HG02763 (cell line): ENCODE results near the gene APOA5.
"Not testable (repeated sequence)": the region's sequence is repeated elsewhere in the genome, so short reads cannot be mapped to it uniquely, and the experiment has no call there.

Experiments used
- ATAC-seq: cut with Tn5 transposase; IDR thresholded peaks from one replicate; pipeline ENCODE4 v1.9.1; 2021; ENCODE audit warnings: mild to moderate bottlenecking, moderate library complexity; ENCODE audit not compliant: unreplicated experiment

The APOA5 gene, protein sequence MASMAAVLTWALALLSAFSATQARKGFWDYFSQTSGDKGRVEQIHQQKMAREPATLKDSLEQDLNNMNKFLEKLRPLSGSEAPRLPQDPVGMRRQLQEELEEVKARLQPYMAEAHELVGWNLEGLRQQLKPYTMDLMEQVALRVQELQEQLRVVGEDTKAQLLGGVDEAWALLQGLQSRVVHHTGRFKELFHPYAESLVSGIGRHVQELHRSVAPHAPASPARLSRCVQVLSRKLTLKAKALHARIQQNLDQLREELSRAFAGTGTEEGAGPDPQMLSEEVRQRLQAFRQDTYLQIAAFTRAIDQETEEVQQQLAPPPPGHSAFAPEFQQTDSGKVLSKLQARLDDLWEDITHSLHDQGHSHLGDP

DNA sequence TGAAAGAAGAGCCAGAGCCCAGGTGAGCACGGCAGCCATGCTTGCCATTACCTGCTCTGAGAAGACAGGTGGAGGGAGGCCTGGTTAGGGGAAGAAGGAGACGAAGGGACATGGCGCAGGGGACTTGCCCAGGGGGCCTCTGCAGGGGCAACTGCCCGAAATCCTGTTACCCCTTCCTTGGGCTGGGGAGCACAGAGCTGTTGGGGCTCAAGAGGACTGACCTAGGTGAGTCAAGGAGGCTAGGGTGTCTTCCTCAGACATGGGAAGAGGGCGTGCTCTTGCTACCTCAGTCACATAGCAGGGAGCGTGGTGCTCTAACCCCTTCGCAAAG is at the start of gene APOA5:
Gene APOA5 (minus strand): TSS at position 67 of the 331 bp plus-strand sequence. CDS start 19 bp downstream, at position 48.
- no peak for ATAC-seq

DNA sequence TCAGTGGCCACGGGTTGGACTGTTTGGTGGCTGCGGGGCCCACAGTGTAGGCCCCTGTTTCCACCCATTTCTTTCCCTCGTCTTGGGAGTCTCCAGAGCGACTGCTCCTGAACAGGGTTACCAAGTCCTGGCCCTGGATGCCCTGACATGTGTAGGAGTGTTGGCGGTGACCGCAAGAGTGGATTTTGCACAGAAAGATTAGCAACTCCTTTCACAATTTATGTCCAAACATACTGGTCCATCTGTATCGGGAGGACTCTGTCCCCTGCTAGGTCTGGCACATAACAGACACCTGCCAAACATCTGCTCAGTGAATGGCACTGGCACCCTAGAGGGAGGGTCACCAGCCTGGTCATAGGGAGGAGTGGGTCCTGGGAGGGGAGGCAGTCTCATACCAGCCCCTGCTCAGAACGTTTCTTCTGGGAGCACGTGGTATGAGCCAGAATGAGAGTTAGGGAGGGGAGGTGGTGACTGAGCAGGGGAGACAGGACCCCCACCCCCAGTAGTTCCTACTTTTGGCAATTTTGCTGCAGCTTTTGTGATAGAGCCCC is 49.1 kb upstream of the APOA5 start:
- ATAC-seq = no peak

DNA sequence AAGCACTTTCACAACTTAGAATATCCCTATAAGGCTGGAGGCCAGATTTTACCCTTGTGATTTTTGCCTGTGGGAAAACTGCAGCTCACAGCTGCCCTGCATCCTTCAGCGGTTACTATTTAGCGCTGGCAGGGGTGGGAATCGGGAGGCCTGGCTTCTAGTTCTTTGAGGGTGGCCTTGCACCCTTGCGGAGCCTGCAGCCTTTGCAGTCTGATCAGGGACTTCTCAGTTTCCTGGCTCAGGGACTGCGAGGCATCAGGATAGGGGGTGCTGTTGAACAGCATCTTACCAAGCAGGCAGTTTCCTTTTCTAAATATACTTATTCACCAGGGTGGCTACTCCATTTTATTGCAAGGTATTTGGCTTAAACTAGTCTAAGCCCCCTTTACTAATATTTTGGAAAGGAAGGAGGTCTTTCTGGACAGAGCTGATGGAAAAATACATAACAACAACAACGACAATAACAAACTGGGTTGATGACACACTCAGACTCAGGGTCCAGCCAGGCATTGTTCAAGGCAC is 48.6 kb upstream of the APOA5 start:
- no peak for ATAC-seq

DNA sequence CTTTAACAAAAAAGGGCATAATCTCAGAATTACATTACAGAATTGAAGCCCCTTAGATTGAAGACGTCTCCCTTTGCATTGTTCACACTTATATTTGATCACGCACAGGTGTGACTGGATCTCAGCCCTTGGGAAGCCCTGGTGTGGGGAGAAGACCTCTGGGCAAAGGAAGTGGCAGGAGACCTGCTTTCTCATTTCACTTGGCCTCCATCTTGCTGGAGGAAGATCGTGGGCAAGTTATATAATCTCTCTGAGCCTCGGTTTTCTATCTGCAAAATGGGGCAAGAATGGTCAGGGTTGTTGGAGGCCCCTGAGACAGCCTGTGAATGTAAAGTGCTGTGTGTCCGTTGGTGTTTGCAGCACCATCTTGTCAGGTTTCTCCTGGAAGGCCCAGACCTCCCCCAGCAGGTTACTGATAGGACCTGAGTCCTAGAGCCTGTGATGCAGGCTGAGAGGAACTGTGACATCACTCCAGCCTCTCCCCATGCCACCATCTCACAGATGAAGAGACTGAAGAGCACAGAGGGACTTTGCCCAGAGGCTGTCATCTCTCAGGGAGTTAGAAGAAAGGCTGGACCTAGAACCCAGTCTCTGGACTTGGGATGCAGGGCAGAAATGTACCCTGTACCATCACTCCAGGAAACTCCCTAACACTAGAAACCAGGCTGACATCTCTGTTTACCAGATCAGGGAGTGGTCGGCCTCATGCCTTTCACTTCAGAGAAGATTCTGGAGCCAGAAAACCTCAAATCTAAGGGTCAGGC is 46.8 kb upstream of the APOA5 start:
- ATAC-seq = no peak

DNA sequence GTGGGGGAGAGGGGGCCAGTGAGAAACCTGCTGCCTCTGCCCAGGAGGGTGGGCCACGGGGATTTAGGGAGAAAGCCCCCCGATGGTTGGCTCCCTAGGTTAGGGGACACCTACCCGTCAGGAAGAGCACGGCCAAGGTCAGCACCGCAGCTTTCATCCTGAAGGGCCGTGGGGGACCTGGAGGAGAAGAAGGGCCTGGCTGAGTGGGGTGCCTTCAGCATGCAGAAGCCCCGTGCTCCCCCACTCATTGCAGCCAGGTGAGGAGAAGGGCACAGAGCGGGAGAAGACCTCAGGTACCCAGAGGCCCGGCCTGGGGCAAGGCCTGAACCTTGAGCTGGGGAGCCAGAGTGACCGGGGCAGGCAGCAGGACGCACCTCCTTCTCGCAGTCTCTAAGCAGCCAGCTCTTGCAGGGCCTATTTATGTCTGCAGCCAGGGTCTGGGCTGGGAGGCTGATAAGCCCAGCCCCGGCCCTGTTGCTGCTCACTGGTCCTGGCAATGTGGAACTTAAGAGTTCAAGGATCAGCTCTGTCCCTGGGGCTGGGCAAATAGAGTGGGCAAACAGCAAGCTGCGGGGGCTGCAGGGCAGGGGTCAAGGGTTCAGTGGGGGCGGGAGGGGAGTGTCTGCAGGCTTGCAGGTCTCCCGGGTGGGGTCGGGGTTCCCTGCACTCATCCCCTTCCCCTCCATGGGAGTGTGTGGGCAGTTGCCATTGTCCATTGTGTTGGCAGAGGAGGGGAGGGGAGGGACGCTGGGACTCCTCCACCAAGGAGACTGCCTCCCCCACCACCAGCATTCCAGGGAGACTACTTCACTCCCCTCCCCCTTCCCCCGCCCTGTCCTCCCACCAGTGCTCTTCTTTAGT is 45.8 kb upstream of the APOA5 start, which contains the start of gene APOA1:
Gene APOA1 (minus strand): TSS at position 392 of the 861 bp plus-strand sequence. CDS start 235 bp downstream, at position 157.
- no peak for ATAC-seq

DNA sequence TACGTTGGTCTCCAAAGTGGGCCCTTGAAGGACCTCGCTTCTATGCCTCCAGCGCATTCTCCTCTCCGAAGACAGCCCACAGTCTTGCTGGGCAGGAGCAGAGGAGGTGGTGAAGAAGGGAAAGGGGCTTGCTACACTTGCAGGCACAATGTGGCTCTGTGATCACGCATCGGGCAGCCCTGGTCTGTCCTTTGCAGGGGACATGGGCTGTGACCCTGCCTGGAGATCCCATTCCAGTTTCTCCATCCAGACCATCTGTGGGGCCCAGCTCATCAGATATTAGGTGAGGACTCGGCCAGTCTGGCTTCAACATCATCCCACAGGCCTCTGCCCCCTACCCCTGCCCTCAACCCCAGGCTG is 44.9 kb upstream of the APOA5 start:
- no peak for ATAC-seq

DNA sequence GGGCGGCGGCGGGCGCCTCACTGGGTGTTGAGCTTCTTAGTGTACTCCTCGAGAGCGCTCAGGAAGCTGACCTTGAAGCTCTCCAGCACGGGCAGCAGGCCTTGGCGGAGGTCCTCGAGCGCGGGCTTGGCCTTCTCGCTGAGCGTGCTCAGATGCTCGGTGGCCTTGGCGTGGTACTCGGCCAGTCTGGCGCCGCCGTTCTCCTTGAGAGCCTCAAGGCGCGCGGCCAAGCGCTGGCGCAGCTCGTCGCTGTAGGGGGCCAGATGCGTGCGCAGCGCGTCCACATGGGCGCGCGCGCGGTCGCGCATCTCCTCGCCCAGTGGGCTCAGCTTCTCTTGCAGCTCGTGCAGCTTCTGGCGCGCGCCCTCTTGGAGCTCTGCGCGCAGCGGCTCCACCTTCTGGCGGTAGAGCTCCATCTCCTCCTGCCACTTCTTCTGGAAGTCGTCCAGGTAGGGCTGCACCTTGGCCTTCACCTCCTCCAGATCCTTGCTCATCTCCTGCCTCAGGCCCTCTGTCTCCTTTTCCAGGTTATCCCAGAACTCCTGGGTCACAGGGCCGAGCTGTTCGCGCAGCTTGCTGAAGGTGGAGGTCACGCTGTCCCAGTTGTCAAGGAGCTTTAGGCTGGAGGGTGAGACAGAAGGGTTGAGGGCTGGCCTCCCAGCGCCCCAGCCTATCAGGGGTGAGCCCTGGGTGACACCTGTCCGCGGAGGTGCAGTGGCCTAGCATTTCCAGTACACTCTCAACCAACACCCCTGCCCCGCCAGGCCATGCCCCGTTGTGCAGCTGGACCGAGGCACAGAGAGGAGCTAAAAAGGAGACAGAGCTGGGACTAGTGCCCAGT is 44.3 kb upstream of the APOA5 start:
- ATAC-seq = peak; percentile 60

DNA sequence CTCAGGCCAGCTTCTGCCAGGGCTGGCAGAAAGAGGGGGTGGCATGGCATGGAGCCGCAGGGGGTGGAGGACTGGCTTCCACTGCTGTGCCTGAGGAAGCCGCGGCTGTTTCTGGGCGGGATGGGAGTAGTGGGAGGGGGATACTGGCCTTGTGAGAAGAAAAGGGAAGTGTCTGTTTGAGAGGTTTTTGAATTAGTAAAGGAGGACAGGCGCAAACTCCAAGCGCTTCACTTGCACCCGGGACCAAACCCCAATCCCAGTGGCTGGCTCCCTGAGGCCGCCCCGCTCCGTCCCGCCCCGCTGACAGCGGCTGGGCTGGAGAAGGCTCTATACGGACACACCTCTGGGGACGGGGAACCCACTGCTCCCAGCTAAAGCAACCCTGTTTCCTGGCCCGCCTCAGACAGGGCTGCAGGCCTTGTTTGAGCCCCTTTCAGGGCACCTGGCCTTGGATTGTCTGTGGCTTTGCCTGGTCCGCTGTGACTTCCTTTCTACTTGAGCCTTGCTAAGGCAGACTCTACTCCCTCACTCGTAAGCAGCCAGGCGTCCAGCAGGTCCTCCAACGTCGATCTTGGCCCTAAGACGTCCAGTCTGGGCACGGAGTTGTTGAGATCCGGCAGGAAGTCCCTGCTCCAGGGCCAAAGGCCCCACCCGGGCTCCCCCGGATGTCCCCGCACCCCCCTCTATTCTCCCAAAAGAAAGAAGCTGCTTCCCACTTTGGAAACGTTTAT is 43.5 kb upstream of the APOA5 start:
- no peak for ATAC-seq

DNA sequence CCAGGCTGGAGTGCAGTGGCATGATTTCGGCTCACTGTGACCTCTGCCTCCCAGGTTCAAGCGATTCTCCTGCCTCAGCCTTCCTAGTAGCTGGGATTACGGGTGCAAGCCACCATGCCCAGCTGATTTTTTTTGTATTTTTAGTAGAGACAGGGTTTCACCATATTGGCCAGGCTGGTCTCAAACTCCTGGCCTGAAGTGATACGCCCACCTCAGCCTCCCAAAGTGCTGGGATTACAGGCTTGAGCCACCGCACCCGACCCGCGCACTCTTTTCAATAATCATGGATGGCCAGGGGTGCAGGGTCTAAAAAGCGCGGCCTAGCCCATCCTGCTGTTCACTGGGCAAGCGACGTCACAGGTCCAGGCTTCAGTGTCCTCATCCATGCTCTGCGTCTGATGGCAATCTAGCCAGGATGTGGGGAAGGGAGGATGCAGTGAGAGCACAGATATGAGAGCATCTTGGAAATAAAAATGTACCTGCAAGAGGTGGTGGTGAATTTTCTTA is 42.9 kb upstream of the APOA5 start:
- not testable (repeated sequence) for ATAC-seq

DNA sequence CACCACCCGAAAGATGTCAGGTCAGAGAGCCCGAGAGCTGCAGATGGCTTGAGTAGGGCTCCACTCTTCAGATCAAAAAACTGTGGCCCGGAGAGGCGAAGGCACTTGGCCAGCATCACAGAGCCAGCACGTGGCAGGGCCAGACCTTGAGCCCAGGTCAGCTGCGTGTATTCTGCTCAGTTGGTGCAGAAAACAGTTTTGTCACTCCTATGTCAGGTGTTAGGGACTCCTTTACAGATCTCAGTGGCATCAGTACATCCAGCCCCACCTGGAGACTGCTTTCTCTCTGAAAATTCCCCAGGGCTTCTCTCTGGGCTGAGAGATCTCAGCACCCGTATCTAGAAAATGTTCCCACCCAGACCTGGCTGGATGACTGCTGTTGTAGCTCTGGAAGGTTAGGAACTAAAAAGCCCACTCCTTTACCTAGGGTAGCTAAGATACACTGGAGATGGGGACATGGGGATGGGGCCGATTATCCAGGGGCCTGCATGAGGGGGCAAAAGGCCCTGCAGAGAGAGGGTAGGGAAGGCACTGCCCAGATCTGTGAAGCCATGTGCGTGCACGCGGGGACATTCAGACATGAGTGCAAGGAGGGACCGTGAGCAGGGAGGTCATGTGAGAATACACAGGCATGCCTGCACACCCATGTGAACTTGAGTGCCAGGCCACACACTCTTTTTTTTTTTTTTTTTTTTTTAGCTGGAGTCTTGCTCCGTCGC is 42.3 kb upstream of the APOA5 start:
- ATAC-seq = no peak

DNA sequence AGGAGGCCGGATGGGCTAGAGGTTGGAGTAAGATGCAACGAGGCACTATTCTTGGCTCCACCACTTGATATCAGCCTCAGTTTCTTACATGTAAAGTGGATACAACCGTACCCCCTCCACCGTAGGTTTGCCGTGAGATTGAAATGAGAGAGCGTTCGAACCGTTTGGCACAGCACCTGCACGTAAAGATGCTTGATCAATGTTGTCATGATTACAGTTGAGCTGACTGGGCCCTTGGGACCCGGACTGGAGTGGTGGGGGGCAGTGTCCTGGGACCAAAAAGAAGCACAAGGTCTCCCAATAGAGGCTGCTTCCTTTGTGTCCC is 41.8 kb upstream of the APOA5 start:
- ATAC-seq = no peak

DNA sequence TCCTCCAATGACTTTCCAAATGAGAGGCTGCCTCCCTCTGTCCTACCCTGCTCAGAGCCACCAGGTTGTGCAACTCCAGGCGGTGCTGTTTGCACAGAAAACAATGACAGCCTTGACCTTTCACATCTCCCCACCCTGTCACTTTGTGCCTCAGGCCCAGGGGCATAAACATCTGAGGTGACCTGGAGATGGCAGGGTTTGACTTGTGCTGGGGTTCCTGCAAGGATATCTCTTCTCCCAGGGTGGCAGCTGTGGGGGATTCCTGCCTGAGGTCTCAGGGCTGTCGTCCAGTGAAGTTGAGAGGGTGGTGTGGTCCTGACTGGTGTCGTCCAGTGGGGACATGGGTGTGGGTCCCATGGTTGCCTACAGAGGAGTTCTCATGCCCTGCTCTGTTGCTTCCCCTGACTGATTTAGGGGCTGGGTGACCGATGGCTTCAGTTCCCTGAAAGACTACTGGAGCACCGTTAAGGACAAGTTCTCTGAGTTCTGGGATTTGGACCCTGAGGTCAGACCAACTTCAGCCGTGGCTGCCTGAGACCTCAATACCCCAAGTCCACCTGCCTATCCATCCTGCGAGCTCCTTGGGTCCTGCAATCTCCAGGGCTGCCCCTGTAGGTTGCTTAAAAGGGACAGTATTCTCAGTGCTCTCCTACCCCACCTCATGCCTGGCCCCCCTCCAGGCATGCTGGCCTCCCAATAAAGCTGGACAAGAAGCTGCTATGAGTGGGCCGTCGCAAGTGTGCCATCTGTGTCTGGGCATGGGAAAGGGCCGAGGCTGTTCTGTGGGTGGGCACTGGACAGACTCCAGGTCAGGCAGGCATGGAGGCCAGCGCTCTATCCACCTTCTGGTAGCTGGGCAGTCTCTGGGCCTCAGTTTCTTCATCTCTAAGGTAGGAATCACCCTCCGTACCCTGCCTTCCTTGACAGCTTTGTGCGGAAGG is 40.9 kb upstream of the APOA5 start:
- no peak for ATAC-seq

DNA sequence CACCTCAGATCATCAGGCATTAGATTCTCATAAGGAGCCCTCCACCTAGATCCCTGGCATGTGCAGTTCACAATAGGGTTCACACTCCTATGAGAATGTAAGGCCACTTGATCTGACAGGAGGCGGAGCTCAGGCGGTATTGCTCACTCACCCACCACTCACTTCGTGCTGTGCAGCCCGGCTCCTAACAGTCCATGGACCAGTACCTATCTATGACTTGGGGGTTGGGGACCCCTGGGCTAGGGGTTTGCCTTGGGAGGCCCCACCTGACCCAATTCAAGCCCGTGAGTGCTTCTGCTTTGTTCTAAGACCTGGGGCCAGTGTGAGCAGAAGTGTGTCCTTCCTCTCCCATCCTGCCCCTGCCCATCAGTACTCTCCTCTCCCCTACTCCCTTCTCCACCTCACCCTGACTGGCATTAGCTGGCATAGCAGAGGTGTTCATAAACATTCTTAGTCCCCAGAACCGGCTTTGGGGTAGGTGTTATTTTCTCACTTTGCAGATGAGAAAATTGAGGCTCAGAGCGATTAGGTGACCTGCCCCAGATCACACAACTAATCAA is 40.2 kb upstream of the APOA5 start:
- ATAC-seq = no peak

DNA sequence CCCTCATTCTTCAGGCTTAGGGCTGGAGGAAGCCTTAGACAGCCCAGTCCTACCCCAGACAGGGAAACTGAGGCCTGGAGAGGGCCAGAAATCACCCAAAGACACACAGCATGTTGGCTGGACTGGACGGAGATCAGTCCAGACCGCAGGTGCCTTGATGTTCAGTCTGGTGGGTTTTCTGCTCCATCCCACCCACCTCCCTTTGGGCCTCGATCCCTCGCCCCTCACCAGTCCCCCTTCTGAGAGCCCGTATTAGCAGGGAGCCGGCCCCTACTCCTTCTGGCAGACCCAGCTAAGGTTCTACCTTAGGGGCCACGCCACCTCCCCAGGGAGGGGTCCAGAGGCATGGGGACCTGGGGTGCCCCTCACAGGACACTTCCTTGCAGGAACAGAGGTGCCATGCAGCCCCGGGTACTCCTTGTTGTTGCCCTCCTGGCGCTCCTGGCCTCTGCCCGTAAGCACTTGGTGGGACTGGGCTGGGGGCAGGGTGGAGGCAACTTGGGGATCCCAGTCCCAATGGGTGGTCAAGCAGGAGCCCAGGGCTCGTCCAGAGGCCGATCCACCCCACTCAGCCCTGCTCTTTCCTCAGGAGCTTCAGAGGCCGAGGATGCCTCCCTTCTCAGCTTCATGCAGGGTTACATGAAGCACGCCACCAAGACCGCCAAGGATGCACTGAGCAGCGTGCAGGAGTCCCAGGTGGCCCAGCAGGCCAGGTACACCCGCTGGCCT is 38.7 kb upstream of the APOA5 start:
- no peak for ATAC-seq

DNA sequence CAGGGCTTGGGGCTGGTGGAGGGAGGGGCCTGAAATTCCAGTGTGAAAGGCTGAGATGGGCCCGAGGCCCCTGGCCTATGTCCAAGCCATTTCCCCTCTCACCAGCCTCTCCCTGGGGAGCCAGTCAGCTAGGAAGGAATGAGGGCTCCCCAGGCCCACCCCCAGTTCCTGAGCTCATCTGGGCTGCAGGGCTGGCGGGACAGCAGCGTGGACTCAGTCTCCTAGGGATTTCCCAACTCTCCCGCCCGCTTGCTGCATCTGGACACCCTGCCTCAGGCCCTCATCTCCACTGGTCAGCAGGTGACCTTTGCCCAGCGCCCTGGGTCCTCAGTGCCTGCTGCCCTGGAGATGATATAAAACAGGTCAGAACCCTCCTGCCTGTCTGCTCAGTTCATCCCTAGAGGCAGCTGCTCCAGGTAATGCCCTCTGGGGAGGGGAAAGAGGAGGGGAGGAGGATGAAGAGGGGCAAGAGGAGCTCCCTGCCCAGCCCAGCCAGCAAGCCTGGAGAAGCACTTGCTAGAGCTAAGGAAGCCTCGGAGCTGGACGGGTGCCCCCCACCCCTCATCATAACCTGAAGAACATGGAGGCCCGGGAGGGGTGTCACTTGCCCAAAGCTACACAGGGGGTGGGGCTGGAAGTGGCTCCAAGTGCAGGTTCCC is 38.0 kb upstream of the APOA5 start, which contains the start of gene APOC3:
Gene APOC3 (plus strand): TSS at position 383 of the 659 bp plus-strand sequence. CDS start 676 bp downstream, outside the sequence.
- no peak for ATAC-seq
